ENCODE data around the gene TNKS1BP1.

The TNKS1BP1 gene

GRCh38 chr11:57255618-57256017 lies 69.1 kb downstream of the TNKS1BP1 start:
- peak; percentile 35 for DNase-seq (ENCODE audit: low spot score)

DNA sequence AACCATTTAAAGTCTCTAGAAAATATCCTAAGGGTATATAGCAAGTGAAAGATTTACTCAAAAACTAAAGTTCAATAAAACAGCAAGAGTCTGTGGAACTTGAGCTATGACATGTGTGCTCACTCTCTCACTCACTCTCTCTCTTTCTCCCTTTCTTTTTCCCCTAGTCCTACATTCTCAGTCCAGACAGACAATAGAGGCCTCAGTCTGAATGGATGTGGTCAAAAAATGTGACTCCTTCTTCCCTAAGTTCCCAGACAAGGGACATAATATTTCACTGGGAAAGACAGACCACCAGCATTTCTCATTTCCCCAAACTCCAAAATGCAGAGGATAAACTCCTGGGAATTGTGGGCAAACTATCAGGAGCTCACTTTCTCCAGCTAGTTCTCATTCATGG lies 70.1 kb downstream of the TNKS1BP1 start:
- DNase-seq (ENCODE audit: low spot score) = no peak

DNA sequence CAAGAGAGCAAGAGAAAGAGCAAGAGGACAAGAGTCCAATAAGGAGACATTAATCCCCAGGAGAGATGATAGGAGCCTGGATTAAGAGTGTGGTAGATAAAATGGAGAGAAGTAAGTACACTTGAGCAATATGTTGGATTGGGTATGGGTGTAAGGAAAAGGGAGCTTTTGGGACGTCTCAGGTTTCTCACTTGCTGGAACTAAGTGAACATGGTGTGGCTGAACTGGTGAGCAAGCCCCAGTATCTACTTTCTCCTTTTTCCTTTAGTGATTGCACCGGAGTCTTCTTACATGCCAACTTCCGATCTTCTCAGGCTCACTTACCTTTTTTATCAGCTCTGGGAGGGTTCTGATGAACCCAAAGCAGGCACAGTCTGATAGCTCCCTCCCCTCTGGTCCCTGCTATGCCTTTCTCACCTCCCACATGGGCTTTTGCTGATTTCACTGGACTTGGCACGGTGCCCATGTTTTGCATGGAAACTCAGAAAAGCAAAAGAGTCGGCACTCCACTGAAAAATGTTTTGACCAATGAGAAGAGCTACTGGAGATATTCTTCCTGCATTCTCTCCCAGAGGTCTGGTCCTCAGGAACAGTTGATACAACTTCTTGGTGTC lies 73.2 kb downstream of the TNKS1BP1 start:
- no peak for DNase-seq (ENCODE audit: low spot score)

DNA sequence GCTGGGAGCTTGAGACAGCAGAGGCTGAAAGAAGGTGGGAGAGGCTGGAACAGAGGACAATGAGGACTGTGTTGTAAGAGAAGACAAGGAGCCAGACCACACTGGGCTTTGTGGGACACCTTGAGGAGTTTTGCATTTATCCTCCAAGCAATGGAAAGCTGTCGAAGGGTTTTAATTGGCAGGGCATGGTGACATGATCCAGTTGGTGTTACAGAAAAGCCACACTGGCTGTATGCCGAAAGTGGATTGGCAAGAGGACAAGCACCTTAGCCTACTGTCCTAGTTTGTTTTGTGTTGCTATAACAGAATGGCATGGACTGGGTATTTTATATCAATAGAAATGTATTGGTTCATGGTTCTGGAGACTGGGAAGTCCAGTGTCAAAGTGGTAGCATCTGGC lies 73.7 kb downstream of the TNKS1BP1 start:
- no peak for DNase-seq (ENCODE audit: low spot score)
